GM06990 (cell line): ENCODE results near the gene ZBTB7C.

ENCODE experiments used
- DNase-seq: peaks from one replicate; pipeline ENCODE4 v3.0.0-alpha.2; 2011; ENCODE audit not compliant: insufficient read length; ENCODE audit errors: extremely low read depth
- H3K27me3 ChIP-seq: replicated peaks from 2 replicates; pipeline ENCODE4 v1.6.0; 2011; ENCODE audit warnings: low read length; ENCODE audit not compliant: control insufficient read depth, insufficient read depth
- H3K36me3 ChIP-seq: 2 replicates; pipeline ENCODE4 v1.5.1; 2011; ENCODE audit warnings: low read length; ENCODE audit not compliant: control insufficient read depth, insufficient read depth
- H3K4me3 ChIP-seq: replicated peaks from 2 replicates; pipeline ENCODE4 v1.5.1; 2011; ENCODE audit warnings: low read depth, mild to moderate bottlenecking, control low read depth, low read length
- CTCF ChIP-seq: IDR thresholded peaks from 2 replicates; pipeline ENCODE4 v1.5.1; 2011; ENCODE audit warnings: low read length, control low read depth, mild to moderate bottlenecking, inconsistent platforms; ENCODE audit not compliant: insufficient read depth, poor library complexity, severe bottlenecking

The ZBTB7C gene

GRCh38 chr18:48260237-48260636 is 148.9 kb downstream of the ZBTB7C start:
- no peaks in the 10 kb centered on the region for H3K36me3 ChIP-seq
- DNase-seq = no peak
- no peak overlapping the region for H3K4me3 ChIP-seq
- no peak for TF ChIP-seq CTCF
- peaks cover 1% of the 10 kb centered on the region for H3K27me3 ChIP-seq

- DNase-seq = no peak
- no peaks in the 10 kb centered on the region for H3K36me3 ChIP-seq
- no peak for TF ChIP-seq CTCF
- H3K4me3 ChIP-seq = no peak overlapping the region
- peaks cover 1% of the 10 kb centered on the region for H3K27me3 ChIP-seq
Measured at GRCh38 chr18:48256848-48257247, 152.3 kb downstream of the ZBTB7C start.

GRCh38 chr18:48254077-48254602 is 155.0 kb downstream of the ZBTB7C start:
- Histone ChIP-seq H3K4me3 (no peak overlapping the region), H3K27me3 (no peaks in the 10 kb centered on the region; the same call in 1 of the 2 replicates), H3K36me3 (no peaks in the 10 kb centered on the region)
- DNase-seq = no peak
- TF ChIP-seq CTCF = no peak

- H3K27me3 ChIP-seq = no peaks in the 10 kb centered on the region; the same call in 1 of the 2 replicates
- H3K4me3 ChIP-seq = no peak overlapping the region
- DNase-seq = no peak
- H3K36me3 ChIP-seq = no peaks in the 10 kb centered on the region
- no peak for TF ChIP-seq CTCF
Measured at GRCh38 chr18:48252525-48252924, 156.7 kb downstream of the ZBTB7C start.

GRCh38 chr18:48250918-48251317 is 158.3 kb downstream of the ZBTB7C start:
- no peak overlapping the region for H3K4me3 ChIP-seq
- no peaks in the 10 kb centered on the region; the same call in 1 of the 2 replicates for H3K27me3 ChIP-seq
- H3K36me3 ChIP-seq = no peaks in the 10 kb centered on the region
- no peak for DNase-seq
- TF ChIP-seq CTCF = no peak
